GM19324 (cell line): ENCODE data around the gene TRMU.

ENCODE experiments used
- ATAC-seq: cut with Tn5 transposase; IDR thresholded peaks from one replicate; pipeline ENCODE4 v1.9.1; 2021; ENCODE audit warnings: mild to moderate bottlenecking, moderate library complexity; ENCODE audit not compliant: unreplicated experiment, low FRiP score

TRMU gene

GRCh38 chr22:46367707-46368191 is 32.2 kb downstream of the TRMU start:
- ATAC-seq: no peak

GRCh38 chr22:46368422-46368821 is 32.9 kb downstream of the TRMU start:
- ATAC-seq: no peak

- no peak for ATAC-seq
Observed at GRCh38 chr22:46368871-46369715, 33.6 kb downstream of the TRMU start.

GRCh38 chr22:46369716-46370583 is 34.4 kb downstream of the TRMU start:
- ATAC-seq: no peak

GRCh38 chr22:46370584-46371291 is 35.2 kb downstream of the TRMU start:
- ATAC-seq: no peak

- ATAC-seq: no peak
Observed at GRCh38 chr22:46371623-46372226, 36.2 kb downstream of the TRMU start.

- ATAC-seq: no peak
Observed at GRCh38 chr22:46372686-46373085, 37.2 kb downstream of the TRMU start.

- ATAC-seq: no peak
Observed at GRCh38 chr22:46373159-46373558, 37.6 kb downstream of the TRMU start.

GRCh38 chr22:46373921-46374662 is 38.6 kb downstream of the TRMU start:
- ATAC-seq: no peak

- no peak for ATAC-seq
Observed at GRCh38 chr22:46374663-46375474, 39.4 kb downstream of the TRMU start.

- ATAC-seq: no peak
Observed at GRCh38 chr22:46376111-46376510, 40.6 kb downstream of the TRMU start.

- ATAC-seq: no peak
Observed at GRCh38 chr22:46376908-46377524, 41.5 kb downstream of the TRMU start.

- ATAC-seq: no peak
Observed at GRCh38 chr22:46377525-46378425, 42.3 kb downstream of the TRMU start.

- ATAC-seq: no peak
Observed at GRCh38 chr22:46378426-46379065, 43.0 kb downstream of the TRMU start.

GRCh38 chr22:46379066-46379930 is 43.8 kb downstream of the TRMU start:
- ATAC-seq: no peak

GRCh38 chr22:46380069-46380468 is 44.6 kb downstream of the TRMU start:
- ATAC-seq: no peak
